Measurements from ENCODE around the gene DNM3. TPM values are rescaled to one million over a fixed set of nuclear protein-coding genes. Genes with fewer than 3 reads are reported as not detected.

DNM3 gene
- total RNA-seq, 1 donor from 2014 or later: 9.6 TPM

DNA sequence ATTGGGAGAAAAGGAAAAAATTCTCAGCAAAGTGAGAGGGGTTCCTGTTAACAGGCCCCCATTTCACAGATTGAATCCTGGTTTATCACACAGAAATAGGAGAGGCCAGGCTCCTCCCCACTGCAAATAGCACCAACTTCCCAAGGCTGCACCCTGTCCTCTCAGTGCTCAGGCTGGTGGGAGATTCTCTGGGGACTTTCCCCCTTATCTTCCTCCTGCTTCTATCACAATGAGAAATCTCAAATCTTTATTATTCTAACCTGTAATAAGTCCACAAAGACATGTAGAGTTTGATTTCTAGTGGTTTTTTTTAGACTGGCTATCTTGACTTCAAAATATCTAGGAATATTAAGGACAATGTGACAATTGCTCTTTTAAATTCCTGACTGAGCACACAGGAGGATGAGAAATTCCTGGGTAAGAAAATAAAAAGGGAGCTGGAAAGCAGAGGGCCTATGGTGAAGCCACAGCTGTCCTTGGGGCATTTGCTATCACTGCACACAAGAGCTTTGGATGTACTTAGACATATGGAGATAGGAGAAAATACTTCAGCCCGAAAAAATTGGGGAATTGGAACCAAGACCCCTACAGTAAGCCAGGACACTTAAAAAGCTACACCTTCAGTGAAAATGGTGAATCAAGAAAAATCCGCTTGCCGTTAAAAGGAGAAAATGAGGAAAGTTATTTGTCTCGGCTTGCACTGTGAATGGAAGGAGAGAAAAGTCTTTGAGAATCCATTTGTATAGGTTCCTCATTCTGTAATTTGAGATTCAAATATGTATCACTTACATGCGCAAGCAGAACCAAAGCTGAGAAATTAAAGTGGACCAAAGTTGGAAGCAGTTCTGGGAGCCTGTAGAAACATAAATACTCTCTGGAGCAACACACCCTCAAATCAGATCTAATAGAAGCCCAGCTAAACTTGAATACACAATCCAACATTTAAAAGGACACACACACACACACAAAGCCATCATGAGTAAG, 513.3 kb downstream of the DNM3 start:
- Histone ChIP-seq H3K4me1 (peaks cover 4 to 17% of the 10 kb centered on the region in 2 donors), H3K9me3 (no peaks in the 10 kb centered on the region), H3K36me3 (no peaks in the 10 kb centered on the region), H3K27ac (peak overlapping the region in 1 of 2 donors; percentile 16), H3K4me3 (no peak overlapping the region), H3K27me3 (no peaks in the 10 kb centered on the region)
- TF ChIP-seq, protein P1, sequence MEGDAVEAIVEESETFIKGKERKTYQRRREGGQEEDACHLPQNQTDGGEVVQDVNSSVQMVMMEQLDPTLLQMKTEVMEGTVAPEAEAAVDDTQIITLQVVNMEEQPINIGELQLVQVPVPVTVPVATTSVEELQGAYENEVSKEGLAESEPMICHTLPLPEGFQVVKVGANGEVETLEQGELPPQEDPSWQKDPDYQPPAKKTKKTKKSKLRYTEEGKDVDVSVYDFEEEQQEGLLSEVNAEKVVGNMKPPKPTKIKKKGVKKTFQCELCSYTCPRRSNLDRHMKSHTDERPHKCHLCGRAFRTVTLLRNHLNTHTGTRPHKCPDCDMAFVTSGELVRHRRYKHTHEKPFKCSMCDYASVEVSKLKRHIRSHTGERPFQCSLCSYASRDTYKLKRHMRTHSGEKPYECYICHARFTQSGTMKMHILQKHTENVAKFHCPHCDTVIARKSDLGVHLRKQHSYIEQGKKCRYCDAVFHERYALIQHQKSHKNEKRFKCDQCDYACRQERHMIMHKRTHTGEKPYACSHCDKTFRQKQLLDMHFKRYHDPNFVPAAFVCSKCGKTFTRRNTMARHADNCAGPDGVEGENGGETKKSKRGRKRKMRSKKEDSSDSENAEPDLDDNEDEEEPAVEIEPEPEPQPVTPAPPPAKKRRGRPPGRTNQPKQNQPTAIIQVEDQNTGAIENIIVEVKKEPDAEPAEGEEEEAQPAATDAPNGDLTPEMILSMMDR (IDR thresholded peaks at IDR 0.05): no peak
- no peak for DNase-seq (ENCODE audit: low spot score in 2 of 2)
- intact Hi-C loops (cut with DNase I): no loop called here

DNA sequence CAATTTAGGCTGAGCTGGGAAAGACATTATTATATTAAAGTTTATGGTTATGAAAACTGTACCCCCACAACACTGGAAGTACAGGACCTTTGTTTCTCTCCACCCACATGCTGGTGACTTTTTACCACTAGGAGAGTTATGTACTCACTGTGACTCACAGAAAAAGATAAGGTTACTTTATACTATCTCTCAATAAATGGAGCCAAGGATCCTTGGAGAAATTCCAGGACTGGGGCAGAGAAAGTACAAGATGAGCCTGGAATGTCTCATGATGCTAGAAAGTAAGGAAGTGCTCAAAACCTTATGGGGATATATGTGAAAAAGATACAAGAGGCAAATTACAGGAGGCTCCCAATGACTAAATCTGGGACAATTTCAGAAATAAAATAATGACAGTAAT, 515.3 kb downstream of the DNM3 start:
- intact Hi-C loops (cut with DNase I): no loop called here
- Histone ChIP-seq H3K27me3 (no peaks in the 10 kb centered on the region), H3K4me3 (no peak overlapping the region), H3K9me3 (no peaks in the 10 kb centered on the region), H3K36me3 (no peaks in the 10 kb centered on the region), H3K4me1 (peaks cover 4 to 19% of the 10 kb centered on the region in 2 donors), H3K27ac (peak overlapping the region in 1 of 2 donors; percentile 24)
- no peak for DNase-seq (ENCODE audit: low spot score in 2 of 2)
- TF ChIP-seq, protein P1 (IDR thresholded peaks at IDR 0.05): no peak

DNA sequence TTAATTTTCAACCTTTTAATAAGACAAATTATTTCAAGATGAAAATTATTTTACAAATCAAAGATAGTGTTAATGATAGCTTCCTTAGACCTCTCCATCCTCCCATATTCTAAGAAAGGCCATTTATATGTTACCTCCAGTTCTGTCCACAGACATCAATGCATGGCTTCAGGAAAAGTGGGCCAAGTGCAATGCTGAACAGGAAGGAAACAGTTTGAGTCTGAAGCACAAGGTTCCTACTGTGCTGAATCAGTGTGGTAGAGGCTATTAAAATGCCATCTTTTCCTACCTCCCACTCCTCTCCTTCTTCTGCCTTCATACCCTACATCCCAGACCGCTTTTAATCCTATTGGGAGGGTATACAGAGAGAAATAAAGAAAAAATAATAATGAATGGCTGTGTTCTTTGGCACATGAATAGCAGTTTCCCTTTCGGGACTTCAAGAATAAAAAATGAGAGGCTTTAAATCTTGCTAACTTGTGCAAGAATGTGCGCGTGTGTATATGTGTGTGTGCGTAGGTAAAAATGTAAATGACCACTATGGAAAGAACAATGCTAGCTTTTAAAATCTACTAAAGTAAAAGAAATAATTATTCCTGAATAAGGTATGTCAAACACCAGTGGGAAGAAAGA, 516.6 kb downstream of the DNM3 start:
- Histone ChIP-seq H3K27me3 (no peaks in the 10 kb centered on the region), H3K4me1 (peaks cover 3 to 14% of the 10 kb centered on the region in 2 donors), H3K36me3 (no peaks in the 10 kb centered on the region), H3K9me3 (no peaks in the 10 kb centered on the region), H3K27ac (peak overlapping the region; percentile 86), H3K4me3 (peak overlapping the region; percentile 10 to 52)
- TF ChIP-seq, protein P1 (IDR thresholded peaks at IDR 0.05): no peak
- no peak for DNase-seq (ENCODE audit: low spot score in 2 of 2)
- intact Hi-C loops (cut with DNase I): loop anchor here (2.0 kb wide), 1 partner anchor 25 kb away; no protein-coding TSS in a partner anchor

DNA sequence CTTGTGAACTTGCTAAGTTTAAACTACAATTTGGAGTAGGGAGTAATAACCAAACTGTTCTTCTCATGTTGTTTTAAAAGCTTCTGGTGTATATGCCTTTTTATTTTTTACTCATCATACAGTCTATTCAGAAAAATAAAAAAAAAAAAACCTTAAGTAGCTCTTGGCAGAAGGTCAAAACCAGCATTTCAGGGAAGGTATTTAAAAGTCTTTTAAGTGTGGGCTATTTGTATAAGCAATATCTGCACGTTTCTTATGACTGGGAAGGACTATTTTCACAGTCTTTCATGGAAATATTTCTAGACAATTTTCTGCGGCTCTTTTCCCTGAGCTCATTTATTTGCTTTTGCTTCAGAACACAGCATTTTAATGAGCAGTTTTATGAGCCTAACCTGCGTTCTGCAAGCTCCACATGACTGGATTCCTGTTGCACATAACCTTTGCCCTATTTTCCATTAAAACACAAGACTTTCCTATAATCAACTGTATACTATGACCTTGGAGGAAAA, 518.2 kb downstream of the DNM3 start:
- Histone ChIP-seq H3K36me3 (no peaks in the 10 kb centered on the region), H3K27me3 (no peaks in the 10 kb centered on the region), H3K9me3 (no peaks in the 10 kb centered on the region), H3K4me3 (peak overlapping the region; percentile 31 to 52), H3K27ac (peak overlapping the region; percentile 86), H3K4me1 (peaks cover 3 to 14% of the 10 kb centered on the region in 2 donors)
- DNase-seq (ENCODE audit: low spot score in 2 of 2): no peak
- TF ChIP-seq, protein P1 (IDR thresholded peaks at IDR 0.05): no peak
- intact Hi-C loops (cut with DNase I): loop anchor here (1.0 to 2.0 kb wide), 3 partner anchors 23 to 40 kb away; no protein-coding TSS in a partner anchor

DNA sequence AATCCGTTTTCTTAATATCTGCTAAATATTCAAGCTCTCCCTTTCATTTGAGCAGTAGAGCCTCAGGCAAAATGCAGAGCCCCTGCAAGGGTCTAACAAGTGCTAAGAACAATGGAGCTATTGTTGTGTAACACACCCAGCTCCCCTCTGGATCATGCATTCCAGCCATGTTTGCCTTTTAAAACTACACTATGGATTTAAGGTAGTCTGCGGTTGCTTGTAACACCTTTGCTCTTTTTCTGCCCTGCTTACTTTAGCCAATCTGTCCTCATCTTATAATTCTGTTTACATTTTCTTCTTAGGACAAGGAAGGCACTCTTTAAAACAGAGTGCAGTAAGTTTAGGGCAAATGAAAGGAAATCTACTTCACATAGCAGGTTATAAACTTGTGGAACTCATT, 519.2 kb downstream of the DNM3 start:
- TF ChIP-seq, protein P1 (IDR thresholded peaks at IDR 0.05): no peak
- H3K27me3 ChIP-seq: no peaks in the 10 kb centered on the region
- H3K9me3 ChIP-seq: no peaks in the 10 kb centered on the region
- no peak for DNase-seq (ENCODE audit: low spot score in 2 of 2)
- H3K4me3 ChIP-seq: no peak overlapping the region
- intact Hi-C loops (cut with DNase I): no loop called here
- no peaks in the 10 kb centered on the region for H3K36me3 ChIP-seq
- H3K4me1 ChIP-seq: peaks cover 3 to 14% of the 10 kb centered on the region in 2 donors
- peak overlapping the region; percentile 86 for H3K27ac ChIP-seq

All from ascending aorta (tissue), 2 donors.